Keratinocyte (primary cell): ENCODE measurements around the gene XAB2.

Experiments
- CTCF ChIP-seq, 3 experiments: IDR thresholded peaks in 1 of 3; conservative IDR thresholded peaks in 1 of 3; optimal IDR thresholded peaks in 1 of 3; 2 replicates in 2 of 3; 3 replicates in 1 of 3; pipeline versions ENCODE3 to v1.5.1; 2011; ENCODE audit warnings: low read length in 3 of 3, mild to moderate bottlenecking in 3 of 3, moderate library complexity in 2 of 3, control low read depth in 1 of 3, inconsistent platforms in 1 of 3; ENCODE audit not compliant: insufficient read depth in 2 of 3; ENCODE audit errors: extremely low read depth in 1 of 3
- EZH2 ChIP-seq: IDR thresholded peaks from one replicate; pipeline ENCODE4 v1.6.1; 2012; ENCODE audit warnings: inconsistent platforms, mild to moderate bottlenecking, low read length, moderate library complexity

- TF ChIP-seq CTCF (optimal IDR thresholded peaks at IDR 0.05 in 1 of 3, IDR thresholded peaks at IDR 0.05 in 1 of 3, conservative IDR thresholded peaks at IDR 0.05 in 1 of 3; ENCODE audit: extremely low read depth in 1 of 3, insufficient read depth in 2 of 3, low read length in 3 of 3) (no peak), EZH2 (no peak)
Observed at GRCh38 chr19:7575434-7576040, 53.8 kb downstream of the XAB2 start.
